Measurements from ENCODE around the gene COBL. TPM values are rescaled to one million over a fixed set of nuclear protein-coding genes. Genes with fewer than 3 reads are reported as not detected.

The COBL gene
- total RNA-seq, 6 experiments from 2014 or later, result 21.5 to 35.9 (median 24.6) TPM

GRCh38 chr7:51114501-51114900, 202.1 kb downstream of the COBL start:
- WGBS (ENCODE audit: insufficient coverage, low coverage, low lambda C conversion rate, missing lambda C conversion rate), result 86% methylated on average over 1 of the region's 1 CpG
- intact Hi-C loops (cut with DNase I), result no loop called here
- no peak overlapping the region for H3K27ac ChIP-seq

GRCh38 chr7:51113962-51114361, 202.6 kb downstream of the COBL start:
- ATAC-seq (no peak), DNase-seq (no peak)
- H3K27ac ChIP-seq, result no peak overlapping the region
- H3K9me3 ChIP-seq, result peaks cover 0 to 4% (median 0%) of the 10 kb centered on the region in 4 donors
- 91% methylated on average over 6 of the region's 7 CpGs for WGBS (ENCODE audit: insufficient coverage, low coverage, low lambda C conversion rate, missing lambda C conversion rate)
- no peak overlapping the region for H3K4me3 ChIP-seq
- H3K4me1 ChIP-seq, result no peaks in the 10 kb centered on the region
- no peaks in the 10 kb centered on the region for H3K36me3 ChIP-seq
- intact Hi-C loops (cut with DNase I), result no loop called here
- TF ChIP-seq CTCF (IDR thresholded peaks at IDR 0.05), result no peak
- TF ChIP-seq POLR2A (IDR thresholded peaks at IDR 0.05), result no peak
- H3K27me3 ChIP-seq, result no peaks in the 10 kb centered on the region

More at GRCh38 chr7:51114501-51114900, 202.1 kb downstream of the COBL start:
- Histone ChIP-seq H3K9me3 (peaks cover 0 to 4% (median 0%) of the 10 kb centered on the region in 4 donors), H3K4me1 (no peaks in the 10 kb centered on the region), H3K36me3 (no peaks in the 10 kb centered on the region), H3K4me3 (no peak overlapping the region), H3K27me3 (no peaks in the 10 kb centered on the region)
- no peak for ATAC-seq
- DNase-seq, result no peak
- TF ChIP-seq POLR2A (IDR thresholded peaks at IDR 0.05) (no peak), CTCF (IDR thresholded peaks at IDR 0.05) (no peak)

DNA sequence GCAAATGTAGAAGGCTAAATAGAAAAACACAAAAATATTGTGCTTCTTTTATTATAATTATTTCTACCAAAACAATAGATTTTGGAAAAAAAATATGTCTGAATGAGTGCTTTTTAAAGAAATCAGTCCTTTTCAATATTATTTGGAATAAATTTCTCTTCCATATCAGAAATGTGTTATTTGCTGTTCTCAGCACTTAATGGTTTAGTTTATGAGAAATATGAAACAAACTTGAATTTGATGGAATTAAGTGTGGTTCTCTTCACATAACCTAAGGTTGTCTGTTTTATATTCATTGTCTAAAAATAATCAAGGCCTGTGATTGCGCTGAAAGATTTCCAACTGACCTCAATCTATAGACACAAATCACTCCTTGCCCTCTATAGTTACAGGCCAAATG, 203.0 kb downstream of the COBL start:
- Histone ChIP-seq H3K36me3 (no peaks in the 10 kb centered on the region), H3K9me3 (peaks cover 0 to 4% (median 0%) of the 10 kb centered on the region in 4 donors), H3K4me1 (no peaks in the 10 kb centered on the region), H3K27ac (no peak overlapping the region), H3K4me3 (no peak overlapping the region), H3K27me3 (no peaks in the 10 kb centered on the region)
- TF ChIP-seq POLR2A (IDR thresholded peaks at IDR 0.05) (no peak), CTCF (IDR thresholded peaks at IDR 0.05) (no peak)
- 100% methylated on average over 1 of the region's 1 CpG for WGBS (ENCODE audit: insufficient coverage, low coverage, low lambda C conversion rate, missing lambda C conversion rate)
- ATAC-seq (no peak), DNase-seq (no peak)
- intact Hi-C loops (cut with DNase I), result no loop called here

GRCh38 chr7:51111241-51111940, 205.2 kb downstream of the COBL start:
- Histone ChIP-seq H3K27me3 (no peaks in the 10 kb centered on the region), H3K36me3 (no peaks in the 10 kb centered on the region), H3K9me3 (peaks cover 0 to 4% (median 0%) of the 10 kb centered on the region in 4 donors), H3K4me3 (no peak overlapping the region), H3K27ac (no peak overlapping the region), H3K4me1 (no peaks in the 10 kb centered on the region)
- DNase-seq (no peak), ATAC-seq (no peak)
- TF ChIP-seq CTCF (IDR thresholded peaks at IDR 0.05) (no peak), POLR2A (IDR thresholded peaks at IDR 0.05) (no peak)
- WGBS (ENCODE audit: insufficient coverage, low coverage, low lambda C conversion rate, missing lambda C conversion rate), result 81% methylated on average over 6 of the region's 8 CpGs
- intact Hi-C loops (cut with DNase I), result no loop called here

Measured in right lobe of liver (tissue), 6 donors.